Myometrial cell (primary cell): ENCODE results near the gene ANAPC5. TPM values are rescaled to one million over a fixed set of nuclear protein-coding genes. Genes with fewer than 3 reads are reported as not detected.

Experiments used
- total RNA-seq: library from RNA; depleted of rRNA; stranded (reverse); fragments of >200 nt; gene quantifications from 2 replicates; pipeline ENCODE4 v1.2.3, GENCODE V29; 2015

The ANAPC5 gene
- total RNA-seq = 147 and 152 TPM in 2 replicates

GRCh38 chr12:121351820-121352681 lies at the start of gene ANAPC5:
TSS of gene ANAPC5 (minus strand) at chr12:121352411. CDS start at chr12:121352340, 71 bp downstream.

GRCh38 chr12:121399391-121400331 lies 47.5 kb upstream of the ANAPC5 start, which contains the start of gene RNF34:
TSS of gene RNF34 (plus strand) at chr12:121400118. CDS start at chr12:121400213, 95 bp downstream.

GRCh38 chr12:121296618-121297434 lies 55.4 kb downstream of the ANAPC5 start, which contains the start of gene CAMKK2:
TSS of gene CAMKK2 (minus strand) at chr12:121296709. CDS start at chr12:121274526, 22,183 bp downstream.

Other genes with a start within 250 kb of the ANAPC5 start
- gene P2RX7, start 219.5 kb downstream of the ANAPC5 start, total RNA-seq = 1.6 and 4.6 TPM in 2 replicates
- 37.5 and 42.4 TPM in 2 replicates for gene P2RX4, start 142.3 kb downstream of the ANAPC5 start, total RNA-seq
- gene CAMKK2, start 55.7 kb downstream of the ANAPC5 start, total RNA-seq = 19.9 and 24.1 TPM in 2 replicates
- gene RNF34, start 47.7 kb upstream of the ANAPC5 start, total RNA-seq = 25.1 and 56.9 TPM in 2 replicates
- 20.2 and 26.2 TPM in 2 replicates for gene KDM2B, start 228.6 kb upstream of the ANAPC5 start, total RNA-seq